Stimulated activated CD4-positive, alpha-beta T cell treated with anti-CD3 and anti-CD28 coated beads, Interleukin-15, amount 100 ng/mL, for 48 hours (primary cell): ENCODE results near the gene IL3.

Source experiments
- DNase-seq, 2 donors: peaks; one replicate each; pipeline ENCODE4 v3.0.0-alpha.2; 2020; ENCODE audit warnings: low read depth in 2 of 2

The IL3 gene

DNA sequence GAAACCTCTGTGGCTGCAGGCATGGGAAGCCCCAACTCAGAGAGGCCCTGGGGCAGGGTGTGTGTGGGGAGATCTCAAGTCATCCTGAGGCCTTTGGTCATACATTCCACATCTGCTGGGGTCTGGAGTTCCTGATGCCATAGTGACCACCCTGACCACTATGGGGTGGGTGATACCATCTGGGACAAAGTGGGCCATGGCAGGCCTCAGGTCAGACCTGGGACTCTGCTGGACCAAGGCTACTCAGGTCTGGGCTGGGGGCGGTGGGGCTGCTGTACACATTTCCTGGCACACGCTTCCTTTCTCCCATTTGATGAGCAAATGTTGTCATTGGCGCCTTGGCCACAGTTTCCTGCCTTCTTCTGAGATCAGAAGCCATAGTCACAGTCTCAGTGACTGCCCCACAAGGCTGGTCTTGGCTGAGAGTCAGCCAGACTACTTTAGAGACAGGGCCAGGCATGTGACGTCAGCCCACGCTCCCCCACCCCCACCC lies 33.9 kb upstream of the IL3 start:
- DNase-seq, result peak; percentile 28 to 45

DNA sequence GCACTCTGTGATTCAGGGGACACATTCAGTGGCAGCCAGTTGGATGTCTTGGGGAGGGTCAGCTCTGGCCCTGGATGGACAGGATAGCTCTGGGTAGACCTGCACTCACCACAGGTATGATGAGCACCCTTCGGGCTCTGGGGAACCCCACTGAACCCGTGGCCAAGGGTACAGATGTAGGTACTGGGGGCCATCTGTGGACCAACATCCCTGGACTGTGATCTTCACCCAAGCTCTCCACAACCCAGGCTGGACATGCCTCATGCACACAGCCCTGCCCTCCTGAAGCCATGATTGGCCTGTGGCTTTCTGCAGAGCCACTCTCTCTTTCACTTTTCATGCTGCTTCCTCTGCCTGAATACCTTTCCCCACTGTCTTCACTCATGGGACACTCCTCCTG lies 33.4 kb upstream of the IL3 start:
- no peak for DNase-seq

DNA sequence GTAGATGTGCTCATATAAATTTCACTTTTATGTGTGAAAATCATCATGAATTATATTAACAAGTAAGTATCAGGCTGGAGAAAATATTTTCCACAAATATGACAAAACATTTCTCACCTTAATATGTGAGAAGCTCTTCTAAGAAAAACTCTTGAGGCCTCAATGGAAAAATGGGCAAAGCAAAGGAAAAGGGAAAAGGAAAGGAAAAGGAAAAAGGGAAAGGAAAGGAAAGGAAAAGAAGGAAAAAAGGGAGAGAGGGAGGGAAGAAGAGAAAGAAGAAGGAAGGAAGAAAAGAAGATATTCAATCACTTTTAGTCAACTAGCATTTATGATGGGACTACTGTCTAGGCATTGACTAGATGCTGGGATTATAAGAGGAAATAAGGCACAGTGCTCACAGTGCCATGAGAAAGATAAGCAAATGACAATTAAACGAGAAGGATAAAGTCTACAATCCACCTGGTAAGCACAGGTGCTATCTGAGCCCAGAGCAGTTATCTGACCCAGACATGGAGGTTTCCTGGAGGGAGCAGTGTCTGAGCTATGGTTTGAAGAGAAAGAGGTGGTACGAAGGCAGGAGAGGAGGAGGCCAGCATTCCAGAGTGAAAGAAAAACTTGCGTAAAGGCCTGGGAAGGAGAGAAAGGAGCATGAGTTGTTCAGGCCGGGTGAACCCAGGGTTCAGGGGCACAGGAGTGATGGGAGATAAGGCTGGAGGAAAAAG lies 30.7 kb upstream of the IL3 start:
- DNase-seq, result no peak

DNA sequence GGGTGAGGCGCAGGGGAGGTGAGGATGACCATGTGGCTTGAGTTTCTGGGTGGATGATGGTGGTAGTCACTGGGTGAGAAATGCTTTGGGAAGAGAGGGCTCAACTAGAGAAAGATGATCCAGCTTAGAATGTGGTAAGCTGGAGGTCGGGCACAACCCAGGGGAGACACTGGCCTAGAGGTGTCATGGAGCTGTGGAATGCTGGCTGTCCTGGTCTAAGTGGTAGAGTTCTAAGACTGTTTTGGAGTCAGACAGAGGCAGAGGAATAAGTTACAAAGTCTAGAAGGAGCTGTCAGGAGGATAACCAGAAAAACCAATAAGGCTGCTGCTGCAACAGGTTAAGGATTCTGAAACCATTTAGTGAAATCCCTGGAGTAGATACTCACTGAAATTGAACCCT lies 29.8 kb upstream of the IL3 start:
- DNase-seq, result no peak

DNA sequence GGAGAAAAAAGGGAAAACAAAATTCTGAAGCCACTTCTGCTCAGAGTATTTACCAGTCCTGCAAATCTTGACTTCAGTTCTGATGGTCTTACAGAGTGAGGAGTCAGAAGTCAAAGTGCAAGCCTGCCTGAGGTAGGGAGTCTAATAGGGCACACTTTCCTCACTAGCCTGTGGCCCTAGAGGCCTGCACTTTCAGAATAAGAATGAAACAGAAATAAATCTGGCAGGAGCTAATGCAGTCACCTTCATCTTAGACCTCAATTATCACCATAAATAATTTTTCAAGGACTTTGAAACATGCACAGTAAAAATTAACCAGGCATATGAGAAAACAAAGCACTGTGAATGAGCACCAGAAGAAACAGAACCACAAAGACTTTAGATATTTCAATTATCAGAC lies 28.3 kb upstream of the IL3 start:
- no peak for DNase-seq

DNA sequence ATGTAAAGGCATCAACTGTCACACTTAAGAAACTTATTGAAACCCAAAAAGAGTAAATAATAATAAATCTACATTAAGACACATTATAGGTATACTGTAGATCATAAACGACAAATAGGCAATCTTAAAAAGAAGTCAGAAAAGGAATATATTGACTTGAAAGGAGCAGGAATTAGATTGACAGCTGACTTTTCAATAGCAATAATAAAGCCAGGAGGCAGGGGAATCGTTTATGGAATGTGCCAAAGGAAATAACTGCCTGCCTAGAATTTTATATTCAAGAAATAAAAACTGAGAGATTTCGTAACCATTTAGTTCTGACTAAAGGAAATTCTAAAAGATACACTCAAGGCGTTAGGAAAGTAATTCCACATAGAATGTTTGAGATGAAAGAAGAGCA lies 27.3 kb upstream of the IL3 start:
- DNase-seq, result no peak

DNA sequence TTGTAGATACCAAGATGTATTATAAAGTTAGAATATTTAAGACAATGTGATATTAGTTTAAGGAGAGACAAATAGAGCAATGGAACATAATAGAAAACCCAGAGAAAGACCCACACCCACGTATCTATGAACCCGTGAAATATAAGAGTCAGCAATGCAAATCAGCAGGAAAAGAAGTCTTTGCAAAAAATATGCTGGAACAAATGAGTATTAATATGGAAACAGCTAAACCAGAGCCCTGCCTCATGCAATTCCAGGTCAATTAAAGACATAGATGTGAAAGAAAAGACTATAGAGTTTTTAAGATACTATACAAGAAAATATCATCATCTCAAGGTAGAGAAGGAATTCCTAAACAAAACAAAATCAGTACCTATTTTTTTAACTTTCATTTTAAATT lies 23.1 kb upstream of the IL3 start:
- DNase-seq, result no peak

DNA sequence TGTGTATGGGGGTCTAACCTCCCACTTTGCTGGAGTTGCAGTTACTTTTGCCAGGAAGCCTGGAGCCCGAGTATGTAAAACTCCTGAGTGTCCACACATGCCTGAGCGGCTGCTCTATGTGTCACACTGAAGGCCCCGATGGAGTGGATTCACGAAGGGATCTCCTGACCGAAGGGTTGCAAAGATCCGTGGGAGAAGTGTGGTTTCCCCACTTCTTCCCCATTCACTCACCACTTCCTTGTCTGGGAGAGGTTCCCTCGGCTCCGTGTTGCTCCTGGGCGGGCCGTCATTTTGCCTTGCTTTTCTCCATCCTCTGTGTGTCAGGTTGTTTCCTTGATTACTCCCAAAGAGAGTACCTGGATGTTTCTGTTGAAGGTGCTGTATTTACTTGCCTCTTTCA lies 16.2 kb upstream of the IL3 start:
- no peak for DNase-seq

DNA sequence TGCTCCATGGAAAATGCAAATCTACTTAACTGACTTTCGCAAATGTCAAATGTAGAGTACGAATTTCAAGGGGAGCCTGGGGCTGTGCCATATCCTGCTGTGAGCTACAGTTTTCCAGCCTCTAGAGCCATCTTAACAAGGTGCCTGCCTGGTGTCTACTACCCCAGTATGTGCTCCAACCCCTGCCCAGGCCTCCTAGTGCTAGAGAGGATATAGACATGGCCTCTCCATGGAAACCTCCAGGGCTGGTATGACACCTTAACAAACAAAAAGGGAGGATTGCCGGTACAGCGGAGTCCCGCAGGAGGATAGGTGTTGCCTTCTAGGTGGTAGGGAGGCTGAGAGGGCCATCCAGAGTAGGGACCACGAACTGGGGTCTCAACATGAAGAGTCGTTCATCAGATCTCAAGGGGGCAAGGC lies 13.6 kb upstream of the IL3 start:
- no peak for DNase-seq

DNA sequence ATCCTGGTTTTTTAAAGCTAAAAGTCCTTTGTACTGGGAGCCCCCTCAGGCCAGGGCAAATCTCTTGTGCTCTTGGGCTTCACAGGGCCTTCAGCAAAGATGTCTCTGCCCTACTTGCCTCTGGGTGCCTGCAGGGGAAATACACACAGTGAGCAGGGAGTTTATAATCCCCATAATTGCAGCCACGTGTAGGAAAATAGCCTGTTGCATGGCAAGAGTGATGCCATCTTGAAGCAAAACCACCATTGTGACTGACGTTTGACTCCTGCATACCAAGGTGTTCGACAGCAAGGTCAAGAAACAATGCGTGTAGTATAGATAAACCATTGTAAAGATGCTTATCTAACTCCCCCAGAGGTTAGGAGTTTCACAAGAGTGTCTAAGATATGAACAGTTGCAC lies 11.4 kb upstream of the IL3 start:
- DNase-seq, result no peak

DNA sequence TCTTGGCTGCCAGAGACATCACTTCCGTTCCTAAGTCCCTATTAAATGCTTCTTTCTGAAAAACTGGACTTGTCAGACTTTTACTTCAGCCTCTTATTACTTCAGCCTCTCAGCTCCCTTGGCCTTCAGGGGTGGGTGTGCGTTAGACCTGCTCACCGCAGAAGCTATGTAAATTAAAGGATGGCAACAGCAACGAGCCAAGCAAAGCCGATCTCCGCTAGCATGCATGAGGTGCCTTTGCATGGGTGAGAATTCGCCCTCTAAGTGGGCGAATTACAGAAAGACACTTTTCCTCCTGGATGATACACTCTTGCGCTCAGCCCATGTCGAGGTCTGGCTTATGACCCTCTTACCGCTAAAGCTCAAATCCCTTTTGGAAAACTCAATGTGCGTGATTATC lies 10.9 kb upstream of the IL3 start:
- no peak for DNase-seq

DNA sequence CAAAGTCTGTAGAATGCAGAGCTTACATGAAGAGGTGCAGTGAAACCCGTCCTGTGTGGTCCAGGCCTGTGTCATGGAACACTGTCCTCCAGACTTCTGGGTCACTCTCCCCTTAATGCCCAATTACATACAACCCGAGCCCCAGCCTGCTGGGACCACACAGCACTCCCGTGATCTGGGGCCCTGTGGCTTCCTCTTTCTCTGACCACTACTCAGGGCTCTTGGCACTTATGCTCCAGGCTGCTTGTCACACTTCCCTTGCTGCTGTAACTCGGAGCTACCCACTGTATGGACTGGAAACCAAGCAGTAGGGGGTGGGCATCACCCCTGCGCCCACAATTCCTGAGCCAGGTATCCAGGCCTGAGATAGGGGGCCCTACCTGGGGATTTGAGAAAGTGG lies 10.3 kb upstream of the IL3 start:
- DNase-seq, result no peak

DNA sequence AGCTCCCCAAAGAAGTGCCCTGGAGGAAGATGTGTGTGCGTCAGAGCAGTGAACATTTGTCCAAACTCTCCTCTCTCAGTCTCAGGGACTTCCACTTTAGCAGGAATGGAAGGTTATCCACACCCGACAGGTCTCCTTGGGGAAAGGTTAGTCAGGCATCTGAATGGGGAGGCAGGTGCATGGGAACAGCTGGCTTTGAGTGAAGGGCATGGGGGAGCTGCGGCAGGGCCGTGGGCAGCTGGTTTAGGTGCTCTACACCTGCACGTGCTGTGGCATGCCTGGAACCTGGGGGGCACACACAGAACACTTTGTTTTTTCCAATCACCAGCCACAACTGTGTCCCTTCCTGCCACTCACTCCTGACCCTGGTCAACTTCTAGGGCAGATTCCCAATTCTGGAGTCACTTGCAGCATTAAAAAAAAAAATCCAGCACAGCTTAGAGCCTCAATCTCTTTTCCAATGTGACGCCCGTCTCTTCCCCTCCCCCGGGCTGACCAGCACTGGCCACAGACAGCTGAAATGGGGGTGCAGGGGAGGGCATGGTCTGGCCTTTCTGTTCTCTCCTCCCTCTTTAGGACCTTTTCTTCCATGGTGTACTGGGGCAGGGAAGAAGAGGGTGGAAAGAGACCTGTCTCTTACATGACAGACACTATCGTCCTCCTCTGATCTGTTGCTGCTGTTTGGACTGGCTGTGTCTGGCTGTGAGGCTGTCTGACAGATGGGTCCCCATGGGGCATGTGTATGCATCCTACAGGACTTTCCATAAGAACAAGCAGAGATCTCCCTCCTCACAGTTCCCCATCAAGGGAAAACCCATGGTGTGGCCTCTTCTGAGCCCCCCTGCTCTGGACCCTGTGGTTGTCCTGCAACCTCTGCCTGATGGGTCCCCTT lies 9.5 kb upstream of the IL3 start:
- no peak for DNase-seq

DNA sequence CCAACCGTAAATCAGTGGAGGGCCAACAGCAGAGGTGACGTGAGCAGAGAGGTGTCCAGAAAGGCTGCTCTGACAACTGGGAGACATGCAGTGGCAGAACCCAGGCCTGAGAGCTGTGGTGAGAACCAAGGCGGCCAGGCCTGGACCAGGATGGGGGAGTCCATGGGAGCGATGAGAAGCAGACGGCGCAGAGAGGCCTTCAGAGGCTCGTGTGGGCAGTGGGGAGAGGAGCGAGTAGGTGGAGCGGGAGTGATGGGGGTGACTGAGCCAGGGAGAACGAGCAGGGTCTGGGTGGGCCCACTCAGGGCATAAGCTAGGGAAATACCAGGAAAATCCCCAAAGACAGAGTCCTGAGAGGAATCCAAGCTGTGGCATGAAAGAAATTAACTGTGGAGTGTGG lies 7.9 kb upstream of the IL3 start:
- no peak for DNase-seq

DNA sequence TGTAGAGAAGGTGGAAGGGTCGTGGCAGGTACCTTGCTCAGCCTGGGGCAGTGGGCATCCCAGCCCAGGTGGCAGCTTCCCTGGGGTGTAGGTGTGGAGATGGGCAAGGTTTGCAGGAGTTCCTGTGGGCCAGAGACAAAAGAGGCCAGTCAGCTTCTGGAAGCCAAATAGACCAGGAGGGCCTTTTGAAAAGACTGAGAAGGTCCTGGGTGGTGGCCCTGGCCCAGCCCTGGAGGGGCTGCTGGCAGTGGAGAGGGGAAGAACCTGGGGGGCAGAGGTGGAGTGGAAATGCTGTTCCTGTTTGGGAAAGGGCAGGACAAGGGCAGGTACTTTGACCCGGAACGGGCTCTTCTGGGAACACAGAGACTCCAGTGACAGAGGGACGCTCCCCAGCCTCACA lies 7.0 kb upstream of the IL3 start:
- DNase-seq, result no peak

DNA sequence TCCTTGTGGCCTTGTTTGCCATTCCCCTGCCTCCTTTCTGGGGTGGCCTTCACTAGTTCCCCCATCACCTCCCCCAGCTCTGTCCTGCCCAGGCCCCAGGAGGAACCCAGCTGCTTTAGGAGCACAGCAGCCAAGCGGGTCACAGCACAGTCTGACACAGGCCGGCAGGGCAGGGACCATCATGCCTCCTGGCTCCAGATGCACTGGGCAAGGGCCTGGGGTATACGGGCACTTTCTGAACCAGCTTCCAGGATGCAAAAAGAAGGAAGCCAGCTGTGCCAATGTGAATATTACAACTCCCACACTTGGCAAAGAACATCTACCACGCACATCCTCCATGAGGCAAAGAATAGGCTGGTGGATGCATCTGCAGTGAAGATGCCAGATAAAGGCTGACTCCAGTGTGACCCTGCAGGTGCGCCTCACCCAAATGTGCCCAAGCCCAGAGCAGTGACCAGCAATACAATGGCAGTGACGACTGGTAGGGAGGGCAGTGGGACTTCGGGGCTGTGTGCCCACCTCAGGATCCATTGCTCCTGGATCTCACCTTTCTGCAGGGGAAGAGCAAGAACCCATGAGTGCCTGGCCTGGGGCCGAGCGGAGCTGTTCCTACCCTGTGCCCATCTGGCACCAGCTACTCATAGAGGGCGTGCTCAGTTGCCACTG lies 6.3 kb upstream of the IL3 start:
- no peak for DNase-seq

DNA sequence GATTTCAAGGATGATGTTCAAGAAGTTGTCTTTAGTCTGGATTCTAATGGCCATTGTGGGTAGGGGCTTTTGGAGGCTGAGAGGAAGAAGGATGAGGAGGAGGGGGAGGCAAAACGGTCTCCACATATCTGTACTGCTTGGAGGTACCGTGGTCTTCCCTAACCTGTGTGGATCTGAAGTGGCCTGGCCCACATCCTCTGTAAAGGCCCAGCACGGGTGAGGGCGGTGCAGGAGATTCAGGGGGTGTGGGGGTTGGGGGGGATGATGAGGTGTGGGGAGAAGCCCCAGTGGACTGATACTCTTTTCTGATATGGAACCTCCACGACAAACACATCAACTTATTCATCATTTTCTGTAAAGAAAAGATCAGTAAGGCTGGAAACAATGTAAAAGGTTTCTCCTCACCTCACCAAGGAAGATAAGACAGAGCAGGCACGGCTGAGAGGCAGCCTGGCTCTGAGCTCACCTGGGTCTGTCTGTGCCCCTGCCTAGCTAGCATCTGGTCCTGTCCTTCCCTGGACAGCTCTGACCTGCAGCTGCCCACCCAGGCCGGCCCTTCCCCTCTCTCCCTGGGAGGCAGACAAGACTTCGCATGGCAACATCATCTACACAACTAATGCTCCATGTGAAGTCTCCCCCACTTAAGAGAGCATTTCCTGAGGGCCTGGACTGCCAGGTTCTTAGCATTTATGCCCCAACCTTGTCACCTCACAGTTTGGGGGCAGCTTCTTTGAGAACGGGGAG lies 5.6 kb upstream of the IL3 start:
- no peak for DNase-seq

DNA sequence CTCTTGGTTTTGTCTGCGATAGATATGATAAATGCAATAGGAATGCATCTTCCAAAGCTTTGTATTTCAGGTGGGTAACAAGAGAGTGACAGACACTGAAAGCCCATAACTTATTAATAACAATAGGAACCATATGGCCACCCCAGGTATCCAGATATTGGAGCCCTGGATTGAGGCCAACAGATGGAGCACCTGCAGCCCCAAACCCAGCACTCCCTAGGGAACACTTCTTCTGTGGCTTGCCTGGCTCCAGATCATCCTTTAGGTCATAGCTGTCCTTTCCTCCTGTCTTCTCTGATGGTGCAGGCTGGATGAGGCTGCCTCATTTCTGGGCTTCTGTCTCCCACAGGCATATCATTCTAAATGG lies 5.0 kb upstream of the IL3 start:
- DNase-seq, result no peak

DNA sequence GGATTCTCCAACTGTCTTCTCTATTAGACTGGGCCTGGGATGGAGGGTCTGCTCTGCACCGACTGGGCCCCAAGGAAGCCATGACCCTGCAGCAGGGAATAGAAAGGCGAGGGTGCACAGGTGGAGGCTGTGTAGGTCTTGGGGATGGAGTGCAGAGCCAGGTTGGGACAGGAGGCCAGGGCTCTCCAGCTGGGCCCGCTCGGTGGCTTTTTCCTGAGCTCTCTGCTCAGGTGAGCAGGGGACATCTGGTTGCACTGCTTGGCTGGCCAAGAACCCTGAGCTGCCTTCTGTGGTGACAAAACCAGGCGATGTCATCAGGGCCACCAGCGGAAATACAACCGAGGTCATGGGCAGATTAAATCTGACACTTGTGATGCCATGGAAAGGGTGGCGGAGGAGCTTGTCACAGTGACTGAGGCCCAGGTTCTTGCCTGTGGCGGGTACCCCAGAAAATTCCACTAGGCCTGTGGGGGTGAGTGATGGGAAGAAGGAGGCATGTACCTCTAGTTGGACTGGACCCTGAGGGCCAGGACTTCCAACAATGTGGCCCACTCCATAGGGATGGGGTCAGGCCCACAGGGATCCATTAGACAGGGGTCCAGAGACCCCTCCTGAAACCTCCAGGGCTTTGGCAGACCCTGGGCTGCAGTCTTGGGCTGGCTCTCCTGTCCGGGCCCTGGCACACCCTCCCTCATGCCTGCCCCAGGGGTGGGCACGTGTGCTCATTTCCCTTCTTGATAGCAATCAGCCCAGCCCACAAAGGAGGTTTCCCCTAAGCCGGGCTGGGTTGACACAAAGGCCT lies 4.4 kb upstream of the IL3 start:
- DNase-seq, result no peak

DNA sequence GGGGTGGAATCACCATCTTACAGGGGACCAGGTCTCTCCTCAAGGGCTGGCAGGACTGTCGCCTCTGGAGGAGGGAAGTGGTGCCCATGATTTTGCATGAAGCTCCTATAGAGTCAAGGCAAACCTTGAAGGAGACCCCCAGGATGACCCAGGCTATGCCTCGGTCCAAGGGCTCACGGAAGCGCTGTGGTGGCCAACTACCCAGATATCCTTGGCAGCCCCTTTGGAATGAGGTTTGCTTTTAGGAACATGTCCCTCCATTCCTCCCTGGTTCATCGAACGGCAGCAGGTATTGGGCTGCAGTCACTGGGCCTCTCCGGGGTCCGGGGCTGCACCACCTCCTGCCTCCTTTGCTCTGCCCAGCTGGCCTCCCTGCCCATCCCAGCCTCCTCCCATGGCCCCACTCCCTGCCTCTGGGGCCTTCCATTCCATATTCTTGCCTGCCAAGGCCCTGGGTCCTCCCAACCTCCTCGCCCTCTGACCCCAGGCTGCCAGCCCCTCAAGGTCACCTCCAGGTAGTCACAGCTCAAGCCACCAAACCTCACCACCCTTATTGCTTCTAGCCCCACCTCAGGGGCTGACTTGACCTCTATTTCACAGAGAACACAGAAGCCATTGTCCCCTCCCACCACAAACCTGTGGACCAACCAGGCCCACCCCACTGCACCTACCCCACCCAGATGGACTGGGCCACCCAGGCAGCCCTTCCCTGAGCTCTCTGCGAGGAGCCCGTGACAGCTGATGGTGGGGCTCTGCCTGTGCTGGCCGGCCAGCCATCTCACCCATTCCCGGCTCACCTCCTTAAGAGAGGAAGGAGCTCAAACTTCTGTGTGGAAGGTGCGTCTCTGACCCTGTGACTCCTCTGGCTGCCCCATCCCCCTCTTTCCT lies 3.6 kb upstream of the IL3 start:
- DNase-seq, result no peak
